IPS-NIHi7 (cell line): ENCODE measurements around the gene LGALS12.
"Not testable (repeated sequence)": the region's sequence is repeated elsewhere in the genome, so short reads cannot be mapped to it uniquely, and the experiment has no call there.

Experiments
- DNase-seq: peaks from one replicate; pipeline ENCODE4 v3.0.0; 2012; ENCODE audit warnings: mixed read lengths; ENCODE audit errors: extremely low spot score

The LGALS12 gene

GRCh38 chr11:63504933-63505586 is 824 bp upstream of the LGALS12 start:
- DNase-seq, result no peak

GRCh38 chr11:63506876-63507275 is 992 bp downstream of the LGALS12 start:
- no peak for DNase-seq

GRCh38 chr11:63507511-63507910 is 1.6 kb downstream of the LGALS12 start:
- DNase-seq, result no peak

DNA sequence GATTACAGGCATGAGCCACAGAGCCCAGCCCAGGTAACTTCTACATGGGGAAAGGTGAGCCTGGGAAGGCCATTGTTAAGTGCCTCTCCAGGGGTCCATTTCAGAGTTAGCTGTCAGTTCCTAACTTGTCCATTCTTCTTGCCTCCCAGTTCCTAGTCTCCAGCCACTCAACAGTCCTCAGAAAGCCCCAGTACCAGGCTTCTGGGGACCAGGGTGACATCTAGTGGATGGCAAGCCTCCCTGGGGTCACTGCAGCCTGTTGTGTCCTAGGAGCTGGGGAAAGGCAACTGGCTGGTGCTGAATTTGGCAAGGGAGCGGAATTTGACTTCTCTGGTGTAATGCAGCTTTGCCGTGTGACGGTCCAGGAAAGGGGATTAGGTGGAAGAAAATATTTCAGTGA is 2.1 kb downstream of the LGALS12 start:
- DNase-seq, result peak; percentile 82

GRCh38 chr11:63508745-63509144 is 2.9 kb downstream of the LGALS12 start:
- DNase-seq, result no peak

GRCh38 chr11:63510360-63511047 is 4.6 kb downstream of the LGALS12 start:
- no peak for DNase-seq

GRCh38 chr11:63511048-63511748 is 5.3 kb downstream of the LGALS12 start:
- no peak for DNase-seq

GRCh38 chr11:63512816-63513215 is 6.9 kb downstream of the LGALS12 start:
- no peak for DNase-seq

DNA sequence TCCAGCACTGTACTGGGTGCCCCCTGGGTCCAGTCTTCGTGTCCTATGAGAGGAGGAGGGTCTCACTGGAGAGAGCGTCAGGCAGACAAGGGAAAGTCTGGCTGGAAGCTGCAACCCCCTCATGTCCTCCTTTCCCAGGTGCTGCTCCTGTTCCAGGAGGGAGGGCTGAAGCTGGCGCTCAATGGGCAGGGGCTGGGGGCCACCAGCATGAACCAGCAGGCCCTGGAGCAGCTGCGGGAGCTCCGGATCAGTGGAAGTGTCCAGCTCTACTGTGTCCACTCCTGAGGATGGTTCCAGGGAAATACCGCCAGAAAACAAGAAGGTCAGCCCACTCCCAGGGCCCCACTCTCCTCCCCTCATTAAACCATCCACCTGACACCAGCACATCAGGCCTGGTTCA is 10.2 kb downstream of the LGALS12 start:
- DNase-seq, result no peak

GRCh38 chr11:63517156-63517555 is 11.3 kb downstream of the LGALS12 start:
- DNase-seq, result no peak

- DNase-seq, result no peak
These were observed 12.7 kb downstream of the LGALS12 start for GRCh38 chr11:63518548-63518947.

GRCh38 chr11:63520606-63521170 is 14.8 kb downstream of the LGALS12 start:
- no peak for DNase-seq

DNA sequence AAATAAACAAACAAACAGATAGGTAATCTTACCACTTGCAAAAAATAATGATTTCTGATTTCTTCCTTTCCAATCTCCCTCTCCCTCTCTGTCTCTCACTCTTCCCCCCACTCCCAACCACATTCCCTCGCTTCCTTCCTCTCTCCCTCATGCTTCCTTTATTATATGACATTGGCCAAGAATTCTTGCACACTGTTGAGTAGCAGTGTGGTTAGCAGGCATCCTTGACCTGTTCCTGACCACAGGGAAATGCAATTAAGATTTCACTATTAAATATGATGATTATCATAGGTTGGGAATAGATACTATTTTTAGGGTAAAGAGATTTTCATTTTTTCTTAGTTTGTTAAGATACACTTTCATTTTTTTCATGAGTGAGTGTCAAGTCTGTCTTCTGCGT is 16.0 kb downstream of the LGALS12 start:
- no peak for DNase-seq

DNA sequence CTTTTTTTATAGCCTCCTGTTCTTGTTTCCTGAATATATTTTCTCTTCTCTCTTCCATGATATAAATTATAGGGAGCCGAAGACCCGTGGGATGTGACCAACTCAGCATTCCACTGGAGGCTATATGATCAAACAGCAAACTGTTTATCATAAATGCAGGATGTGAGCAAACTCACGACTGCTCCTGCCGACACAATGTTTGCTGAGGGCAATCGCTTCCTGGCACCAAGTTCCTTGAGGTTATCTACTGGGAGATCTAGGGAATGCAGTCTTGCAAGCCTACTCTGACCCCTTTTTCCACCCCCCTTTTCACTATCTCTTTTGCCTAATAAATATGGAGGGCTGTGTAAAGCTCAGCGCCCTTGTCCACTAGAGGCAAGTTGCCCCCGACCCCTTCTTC is 17.3 kb downstream of the LGALS12 start:
- DNase-seq, result no peak

DNA sequence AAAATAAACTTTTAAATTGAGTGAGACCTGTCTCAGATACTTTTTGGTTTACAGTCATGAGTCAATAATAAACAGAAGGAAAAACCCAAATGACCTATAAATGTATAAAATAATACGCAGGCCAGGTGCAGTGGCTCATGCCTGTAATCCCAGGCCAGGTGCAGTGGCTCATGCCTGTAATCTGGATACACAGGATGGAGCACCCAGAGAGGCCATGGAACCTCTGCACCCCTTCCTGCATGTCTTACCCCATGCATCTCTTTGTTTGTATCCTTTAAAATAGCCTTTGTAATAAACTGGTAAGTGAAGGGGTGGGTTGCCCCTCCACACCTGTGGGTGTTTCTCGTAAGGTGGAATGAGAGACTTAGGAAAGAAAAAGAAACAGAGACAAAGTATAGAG is 21.8 kb downstream of the LGALS12 start:
- no peak for DNase-seq

GRCh38 chr11:63528156-63528555 is 22.3 kb downstream of the LGALS12 start:
- DNase-seq, result not testable (repeated sequence)

DNA sequence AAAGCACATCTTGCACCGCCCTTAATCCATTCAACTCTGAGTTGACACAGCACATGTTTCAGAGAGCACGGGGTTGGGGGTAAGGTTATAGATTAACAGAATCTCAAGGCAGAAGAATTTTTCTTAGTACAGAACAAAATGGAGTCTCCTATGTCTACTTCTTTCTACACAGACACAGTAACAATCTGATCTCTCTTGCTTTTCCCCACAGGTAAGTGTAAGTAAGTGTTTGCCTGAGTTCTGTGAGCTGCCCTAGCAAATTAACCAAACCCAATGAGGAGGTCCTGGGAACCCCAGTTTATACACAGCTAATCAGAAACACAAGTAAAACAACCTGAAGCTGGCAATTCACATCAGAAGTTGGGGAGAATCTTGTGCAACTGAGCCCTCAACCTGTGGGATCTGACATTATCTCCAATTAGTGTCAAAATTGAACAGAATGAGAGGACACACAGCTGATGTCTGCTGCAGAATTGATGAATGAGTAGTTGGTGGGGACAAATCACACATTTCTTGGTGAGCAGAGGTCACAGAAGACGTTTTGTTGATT is 22.9 kb downstream of the LGALS12 start:
- not testable (repeated sequence) for DNase-seq

GRCh38 chr11:63529373-63529772 is 23.5 kb downstream of the LGALS12 start:
- DNase-seq, result not testable (repeated sequence)

DNA sequence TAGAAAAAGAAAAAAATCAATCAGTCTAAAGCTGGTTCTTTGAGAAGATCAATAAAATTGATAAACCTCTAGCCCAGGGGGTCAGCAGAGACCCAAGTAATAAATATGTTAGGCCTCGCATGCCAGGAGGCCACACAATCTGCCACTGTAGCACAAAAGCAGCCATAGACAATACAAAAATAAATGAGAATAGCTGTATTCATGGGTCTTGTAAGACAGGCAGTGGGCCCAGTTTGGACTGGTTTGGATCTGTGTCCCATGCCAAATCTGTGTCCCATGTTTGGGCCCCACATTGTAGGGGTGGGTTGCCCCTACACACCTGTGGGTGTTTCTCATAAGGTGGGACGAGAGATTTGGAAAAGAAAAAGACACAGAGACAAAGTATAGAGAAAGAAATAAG is 24.1 kb downstream of the LGALS12 start:
- no peak for DNase-seq

DNA sequence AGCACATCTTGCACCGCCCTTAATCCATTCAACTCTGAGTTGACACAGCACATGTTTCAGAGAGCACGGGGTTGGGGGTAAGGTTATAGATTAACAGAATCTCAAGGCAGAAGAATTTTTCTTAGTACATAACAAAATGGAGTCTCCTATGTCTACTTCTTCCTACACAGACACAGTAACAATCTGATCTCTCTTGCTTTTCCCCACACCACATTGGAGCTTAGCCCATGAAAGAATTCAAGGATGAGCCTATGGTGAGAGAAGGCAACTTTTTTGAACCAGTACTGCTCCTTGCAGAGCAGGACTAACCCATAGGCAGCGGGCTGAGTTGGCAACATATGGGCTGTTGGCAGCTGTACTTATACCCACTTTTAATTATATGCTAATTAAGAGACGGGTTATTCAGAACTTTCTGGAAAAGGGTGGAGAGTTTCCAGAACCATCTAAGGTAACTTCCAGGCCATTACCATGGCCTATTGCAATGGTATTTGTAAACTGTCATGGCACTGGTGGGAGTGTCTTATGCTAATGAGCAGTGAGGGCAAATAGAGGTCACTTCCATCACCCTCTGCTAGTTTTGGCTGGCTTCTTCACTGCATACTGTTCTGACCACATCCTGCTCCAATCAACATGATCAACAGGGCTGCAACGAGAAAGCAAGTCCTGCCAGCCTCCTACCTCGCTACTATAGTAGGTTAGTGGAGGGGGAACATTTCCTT is 25.3 kb downstream of the LGALS12 start:
- not testable (repeated sequence) for DNase-seq

GRCh38 chr11:63532117-63532516 is 26.2 kb downstream of the LGALS12 start:
- DNase-seq, result no peak
